ENCODE data around the gene NKAPD1. TPM values are rescaled to one million over a fixed set of nuclear protein-coding genes. Genes with fewer than 3 reads are reported as not detected.

The NKAPD1 gene
- total and polyA plus RNA-seq, 2 of the 4 experiments (the other 2 are of a cell fraction): 8.4 to 17.2 TPM

DNA sequence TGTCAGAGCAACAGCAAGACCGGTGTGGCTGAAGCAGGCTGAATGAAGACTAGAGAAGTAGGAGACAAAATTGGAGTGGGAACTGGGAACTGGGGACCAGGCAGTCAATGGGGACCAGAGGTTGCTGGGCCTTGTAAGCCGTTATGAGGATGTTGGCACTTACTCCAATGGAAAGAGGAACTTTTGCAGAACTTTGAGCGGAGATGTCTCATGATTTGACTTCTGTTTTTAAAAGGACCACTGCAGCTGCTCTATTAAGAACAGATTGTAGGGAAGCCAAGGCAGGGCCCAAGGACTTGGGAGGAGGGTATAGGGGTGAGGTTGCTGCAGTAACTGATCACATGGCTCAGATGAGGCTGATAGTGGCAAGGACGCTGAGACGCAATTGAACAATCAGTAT is 55.6 kb downstream of the NKAPD1 start:
- WGBS, 2 experiments (ENCODE audit: extremely low coverage in 2 of 2, insufficient read length in 1 of 2): 95% methylated on average over 5 of the region's 5 CpGs; no CpG with 5 or more reads in 1 of the 2 experiments
- no peaks in the 10 kb centered on the region for H3K36me3 ChIP-seq (ENCODE audit: control insufficient read depth, insufficient read depth, low read length)
- TF ChIP-seq, protein P1, sequence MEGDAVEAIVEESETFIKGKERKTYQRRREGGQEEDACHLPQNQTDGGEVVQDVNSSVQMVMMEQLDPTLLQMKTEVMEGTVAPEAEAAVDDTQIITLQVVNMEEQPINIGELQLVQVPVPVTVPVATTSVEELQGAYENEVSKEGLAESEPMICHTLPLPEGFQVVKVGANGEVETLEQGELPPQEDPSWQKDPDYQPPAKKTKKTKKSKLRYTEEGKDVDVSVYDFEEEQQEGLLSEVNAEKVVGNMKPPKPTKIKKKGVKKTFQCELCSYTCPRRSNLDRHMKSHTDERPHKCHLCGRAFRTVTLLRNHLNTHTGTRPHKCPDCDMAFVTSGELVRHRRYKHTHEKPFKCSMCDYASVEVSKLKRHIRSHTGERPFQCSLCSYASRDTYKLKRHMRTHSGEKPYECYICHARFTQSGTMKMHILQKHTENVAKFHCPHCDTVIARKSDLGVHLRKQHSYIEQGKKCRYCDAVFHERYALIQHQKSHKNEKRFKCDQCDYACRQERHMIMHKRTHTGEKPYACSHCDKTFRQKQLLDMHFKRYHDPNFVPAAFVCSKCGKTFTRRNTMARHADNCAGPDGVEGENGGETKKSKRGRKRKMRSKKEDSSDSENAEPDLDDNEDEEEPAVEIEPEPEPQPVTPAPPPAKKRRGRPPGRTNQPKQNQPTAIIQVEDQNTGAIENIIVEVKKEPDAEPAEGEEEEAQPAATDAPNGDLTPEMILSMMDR (conservative IDR thresholded peaks at IDR 0.05; ENCODE audit: low read depth, low read length): no peak
- TF ChIP-seq RAD21 (IDR thresholded peaks at IDR 0.05; ENCODE audit: low read length) (no peak), MAFK (IDR thresholded peaks at IDR 0.05; ENCODE audit: low read depth, low read length) (no peak), SMC3 (IDR thresholded peaks at IDR 0.05; ENCODE audit: low read depth, low read length) (no peak), MAZ (IDR thresholded peaks at IDR 0.05; ENCODE audit: borderline replicate concordance, low read depth, low read length) (no peak), RFX5 (IDR thresholded peaks at IDR 0.05; ENCODE audit: low read depth, low read length) (no peak), POLR2A (IDR thresholded peaks at IDR 0.05; ENCODE audit: low read depth, low read length) (no peak), FOS (IDR thresholded peaks at IDR 0.05; ENCODE audit: low read depth, low read length) (no peak), CHD1 (IDR thresholded peaks at IDR 0.05; ENCODE audit: low read depth, low read length) (no peak), BHLHE40 (IDR thresholded peaks at IDR 0.05; ENCODE audit: low read depth, low read length) (no peak), MXI1 (IDR thresholded peaks at IDR 0.05; ENCODE audit: borderline replicate concordance, low read depth, low read length) (no peak)
- TF ChIP-seq, protein P2, sequence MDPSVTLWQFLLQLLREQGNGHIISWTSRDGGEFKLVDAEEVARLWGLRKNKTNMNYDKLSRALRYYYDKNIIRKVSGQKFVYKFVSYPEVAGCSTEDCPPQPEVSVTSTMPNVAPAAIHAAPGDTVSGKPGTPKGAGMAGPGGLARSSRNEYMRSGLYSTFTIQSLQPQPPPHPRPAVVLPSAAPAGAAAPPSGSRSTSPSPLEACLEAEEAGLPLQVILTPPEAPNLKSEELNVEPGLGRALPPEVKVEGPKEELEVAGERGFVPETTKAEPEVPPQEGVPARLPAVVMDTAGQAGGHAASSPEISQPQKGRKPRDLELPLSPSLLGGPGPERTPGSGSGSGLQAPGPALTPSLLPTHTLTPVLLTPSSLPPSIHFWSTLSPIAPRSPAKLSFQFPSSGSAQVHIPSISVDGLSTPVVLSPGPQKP (IDR thresholded peaks at IDR 0.05; ENCODE audit: borderline replicate concordance, low read depth, low read length): no peak
- TF ChIP-seq, protein P3, sequence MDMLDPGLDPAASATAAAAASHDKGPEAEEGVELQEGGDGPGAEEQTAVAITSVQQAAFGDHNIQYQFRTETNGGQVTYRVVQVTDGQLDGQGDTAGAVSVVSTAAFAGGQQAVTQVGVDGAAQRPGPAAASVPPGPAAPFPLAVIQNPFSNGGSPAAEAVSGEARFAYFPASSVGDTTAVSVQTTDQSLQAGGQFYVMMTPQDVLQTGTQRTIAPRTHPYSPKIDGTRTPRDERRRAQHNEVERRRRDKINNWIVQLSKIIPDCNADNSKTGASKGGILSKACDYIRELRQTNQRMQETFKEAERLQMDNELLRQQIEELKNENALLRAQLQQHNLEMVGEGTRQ (IDR thresholded peaks at IDR 0.05; ENCODE audit: low read depth, low read length): no peak
- no peak for DNase-seq
- dilution Hi-C loops (cut with HindIII; ENCODE audit: low sequenced_read_pairs, unreplicated experiment): no loop called here
- H3K9ac ChIP-seq (ENCODE audit: low read depth, low read length): no peak overlapping the region
- no peak overlapping the region for H3K4me3 ChIP-seq (ENCODE audit: insufficient read depth, low read depth, low read length)
- no peak overlapping the region for H3K56ac ChIP-seq (ENCODE audit: extremely low read depth, insufficient read depth, low read length)
- ChIA-PET POLR2A (ENCODE audit: unreplicated experiment) (no interaction called here), CTCF (no interaction called here)
- no peak overlapping the region for H3K27ac ChIP-seq (ENCODE audit: insufficient read depth, low read length)
- in situ Hi-C loops (cut with MboI; ENCODE audit: low sequenced_read_pairs): no loop called here
- H2BK15ac ChIP-seq (ENCODE audit: low read depth, low read length): no peak overlapping the region; the same call in 2 of the 3 replicates
- no peak overlapping the region for H2AK9ac ChIP-seq (replicated peaks; ENCODE audit: low read depth, low read length, poor library complexity)
- H4K5ac ChIP-seq (ENCODE audit: low read depth, low read length): no peak overlapping the region
- peaks cover 6% of the 10 kb centered on the region for H3K9me1 ChIP-seq (ENCODE audit: insufficient read depth, low read length)
- no peak for ATAC-seq (ENCODE audit: low read depth)
- no peak overlapping the region for H3K18ac ChIP-seq (ENCODE audit: low read depth, low read length)
- H4K20me1 ChIP-seq (ENCODE audit: insufficient read depth, low read length): no peaks in the 10 kb centered on the region
- no peak overlapping the region; the same call in 1 of the 2 replicates for H2AK5ac ChIP-seq (ENCODE audit: low read depth, low read length)
- no peak overlapping the region for H2BK120ac ChIP-seq (ENCODE audit: low read depth, low read length)
- no peaks in the 10 kb centered on the region for H3K27me3 ChIP-seq (ENCODE audit: control insufficient read depth, insufficient read depth, low read length)
- H4K91ac ChIP-seq (ENCODE audit: insufficient read depth, low read depth, low read length): no peak overlapping the region
- no peak overlapping the region for H3K4me2 ChIP-seq (ENCODE audit: low read depth, low read length)
- H3K23ac ChIP-seq (ENCODE audit: low read depth, low read length): no peak overlapping the region
- BruUV-seq (replicated peaks): no TSS peak
- no peak overlapping the region for H4K8ac ChIP-seq (ENCODE audit: low read depth in 2 of 2, low read length in 2 of 2)
- intact Hi-C loops (cut with micrococcal nuclease): no loop called here
- H2AFZ ChIP-seq (replicated peaks; ENCODE audit: low read length, poor library complexity): no peak overlapping the region
- H3K79me1 ChIP-seq (ENCODE audit: low read depth in 1 of 2, low read length in 2 of 2): no peaks in the 10 kb centered on the region
- H2BK5ac ChIP-seq (ENCODE audit: low read depth, low read length, poor library complexity, severe bottlenecking): no peak overlapping the region
- H3K14ac ChIP-seq (replicated peaks; ENCODE audit: low read depth, low read length): no peak overlapping the region
- H3K4ac ChIP-seq (ENCODE audit: low read depth, low read length): no peak overlapping the region; the same call in 1 of the 2 replicates
- H3K9me3 ChIP-seq (ENCODE audit: control insufficient read depth, insufficient read depth, low read length): no peaks in the 10 kb centered on the region
- no peak overlapping the region for H2BK20ac ChIP-seq (ENCODE audit: low read depth, low read length)
- peaks cover 7% of the 10 kb centered on the region for H3K4me1 ChIP-seq (ENCODE audit: control insufficient read depth, insufficient read depth, low read length)

All from IMR-90 (cell line).